ENCODE data around the gene CXCR1.

CXCR1 gene

GRCh38 chr2:218193701-218194100 is 26.9 kb upstream of the CXCR1 start:
- H3K4me3 ChIP-seq (ENCODE audit: low read length) = no peak overlapping the region
- no peak for DNase-seq (ENCODE audit: low read depth)
- TF ChIP-seq CTCF (conservative IDR thresholded peaks at IDR 0.05; ENCODE audit: low read length) = no peak

- no peak overlapping the region for H3K4me3 ChIP-seq (ENCODE audit: low read length)
- no peak for DNase-seq (ENCODE audit: low read depth)
- TF ChIP-seq CTCF (conservative IDR thresholded peaks at IDR 0.05; ENCODE audit: low read length) = no peak
These were observed 26.2 kb upstream of the CXCR1 start for GRCh38 chr2:218192902-218193430.

GRCh38 chr2:218188528-218188927 is 21.8 kb upstream of the CXCR1 start:
- H3K4me3 ChIP-seq (ENCODE audit: low read length) = no peak overlapping the region
- no peak for DNase-seq (ENCODE audit: low read depth)
- no peak for TF ChIP-seq CTCF (conservative IDR thresholded peaks at IDR 0.05; ENCODE audit: low read length)

- no peak for DNase-seq (ENCODE audit: low read depth)
- no peak for TF ChIP-seq CTCF (conservative IDR thresholded peaks at IDR 0.05; ENCODE audit: low read length)
- no peak overlapping the region for H3K4me3 ChIP-seq (ENCODE audit: low read length)
These were observed 20.7 kb upstream of the CXCR1 start for GRCh38 chr2:218187296-218188015.

- no peak overlapping the region for H3K4me3 ChIP-seq (ENCODE audit: low read length)
- TF ChIP-seq CTCF (conservative IDR thresholded peaks at IDR 0.05; ENCODE audit: low read length) = no peak
- DNase-seq (ENCODE audit: low read depth) = no peak
These were observed 20.1 kb upstream of the CXCR1 start for GRCh38 chr2:218186876-218187275.

- peak; percentile 84 for TF ChIP-seq CTCF (conservative IDR thresholded peaks at IDR 0.05; ENCODE audit: low read length)
- peak; percentile 69 for DNase-seq (ENCODE audit: low read depth)
- H3K4me3 ChIP-seq (ENCODE audit: low read length) = no peak overlapping the region
These were observed 19.6 kb upstream of the CXCR1 start for GRCh38 chr2:218186355-218186766.

- H3K4me3 ChIP-seq (ENCODE audit: low read length) = no peak overlapping the region
- no peak for DNase-seq (ENCODE audit: low read depth)
- no peak for TF ChIP-seq CTCF (conservative IDR thresholded peaks at IDR 0.05; ENCODE audit: low read length)
These were observed 17.6 kb upstream of the CXCR1 start for GRCh38 chr2:218184331-218184730.
